ENCODE data around the gene CUX1. TPM values are rescaled to one million over a fixed set of nuclear protein-coding genes. Genes with fewer than 3 reads are reported as not detected.

The CUX1 gene
- total RNA-seq, 1 donor from 2014 or later = 56.5 TPM

DNA sequence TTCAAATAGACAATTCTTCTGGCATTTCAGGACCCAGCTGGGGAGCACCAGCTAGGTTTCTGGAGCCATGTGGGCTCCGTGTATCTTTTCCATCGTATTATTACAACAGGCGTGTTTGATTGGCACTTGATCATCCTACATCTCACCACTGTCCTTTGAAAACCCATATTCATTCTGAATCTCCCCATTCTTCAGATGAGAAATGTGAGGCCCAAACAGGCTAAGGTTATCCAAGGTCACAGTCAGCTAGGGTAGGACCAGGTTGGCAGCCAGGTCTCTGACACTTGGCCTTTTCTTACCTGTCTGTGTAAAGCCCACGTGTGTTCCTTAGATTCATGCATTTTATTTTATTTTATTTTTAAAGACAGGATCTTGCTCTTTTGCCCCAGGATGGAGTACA, 366.9 kb downstream of the CUX1 start:
- no peak for DNase-seq
- Mint-ChIP-seq H3K27ac (ENCODE audit: unreplicated experiment) (no peak overlapping the region), H3K4me1 (ENCODE audit: low read depth, unreplicated experiment) (peaks cover 9% of the 10 kb centered on the region), H3K27me3 (ENCODE audit: unreplicated experiment) (peaks cover 1% of the 10 kb centered on the region), H3K4me3 (ENCODE audit: unreplicated experiment) (no peak overlapping the region), H3K36me3 (ENCODE audit: unreplicated experiment) (no peaks in the 10 kb centered on the region), H3K9me3 (ENCODE audit: unreplicated experiment) (no peaks in the 10 kb centered on the region)
- TF ChIP-seq, protein P1, sequence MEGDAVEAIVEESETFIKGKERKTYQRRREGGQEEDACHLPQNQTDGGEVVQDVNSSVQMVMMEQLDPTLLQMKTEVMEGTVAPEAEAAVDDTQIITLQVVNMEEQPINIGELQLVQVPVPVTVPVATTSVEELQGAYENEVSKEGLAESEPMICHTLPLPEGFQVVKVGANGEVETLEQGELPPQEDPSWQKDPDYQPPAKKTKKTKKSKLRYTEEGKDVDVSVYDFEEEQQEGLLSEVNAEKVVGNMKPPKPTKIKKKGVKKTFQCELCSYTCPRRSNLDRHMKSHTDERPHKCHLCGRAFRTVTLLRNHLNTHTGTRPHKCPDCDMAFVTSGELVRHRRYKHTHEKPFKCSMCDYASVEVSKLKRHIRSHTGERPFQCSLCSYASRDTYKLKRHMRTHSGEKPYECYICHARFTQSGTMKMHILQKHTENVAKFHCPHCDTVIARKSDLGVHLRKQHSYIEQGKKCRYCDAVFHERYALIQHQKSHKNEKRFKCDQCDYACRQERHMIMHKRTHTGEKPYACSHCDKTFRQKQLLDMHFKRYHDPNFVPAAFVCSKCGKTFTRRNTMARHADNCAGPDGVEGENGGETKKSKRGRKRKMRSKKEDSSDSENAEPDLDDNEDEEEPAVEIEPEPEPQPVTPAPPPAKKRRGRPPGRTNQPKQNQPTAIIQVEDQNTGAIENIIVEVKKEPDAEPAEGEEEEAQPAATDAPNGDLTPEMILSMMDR (IDR thresholded peaks at IDR 0.05; ENCODE audit: partially characterized antibody, unreplicated experiment) = no peak

- Mint-ChIP-seq H3K4me1 (ENCODE audit: low read depth, unreplicated experiment) (peaks cover 9% of the 10 kb centered on the region), H3K27me3 (ENCODE audit: unreplicated experiment) (peaks cover 1% of the 10 kb centered on the region), H3K36me3 (ENCODE audit: unreplicated experiment) (no peaks in the 10 kb centered on the region), H3K9me3 (ENCODE audit: unreplicated experiment) (no peaks in the 10 kb centered on the region), H3K4me3 (ENCODE audit: unreplicated experiment) (no peak overlapping the region), H3K27ac (ENCODE audit: unreplicated experiment) (no peak overlapping the region)
- no peak for DNase-seq
- TF ChIP-seq, protein P1 (IDR thresholded peaks at IDR 0.05; ENCODE audit: partially characterized antibody, unreplicated experiment) = no peak
These were observed 368.4 kb downstream of the CUX1 start for GRCh38 chr7:102185796-102186195.

DNA sequence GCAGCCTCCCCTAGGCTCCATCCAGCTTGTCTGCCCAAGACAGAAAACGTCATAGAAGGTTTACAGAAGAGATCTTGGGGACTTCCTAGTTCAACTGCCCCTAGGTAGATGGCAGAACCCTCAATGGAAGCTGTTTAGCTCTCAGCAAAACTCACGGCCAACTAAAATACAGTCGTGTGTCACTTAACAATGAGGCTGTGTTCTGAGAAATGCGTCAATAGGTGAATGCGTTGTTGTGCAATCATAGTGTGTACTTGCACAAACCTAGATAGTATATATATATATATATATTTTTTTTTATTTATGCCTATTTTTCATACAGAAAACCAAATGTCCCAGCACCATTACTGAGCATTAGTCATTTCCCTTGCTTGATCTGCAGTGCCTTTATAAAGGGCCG, 368.9 kb downstream of the CUX1 start:
- no peak overlapping the region for H3K27ac Mint-ChIP-seq (ENCODE audit: unreplicated experiment)
- H3K4me3 Mint-ChIP-seq (ENCODE audit: unreplicated experiment) = no peak overlapping the region
- TF ChIP-seq, protein P1 (IDR thresholded peaks at IDR 0.05; ENCODE audit: partially characterized antibody, unreplicated experiment) = no peak
- H3K9me3 Mint-ChIP-seq (ENCODE audit: unreplicated experiment) = no peaks in the 10 kb centered on the region
- H3K4me1 Mint-ChIP-seq (ENCODE audit: low read depth, unreplicated experiment) = peaks cover 9% of the 10 kb centered on the region
- H3K27me3 Mint-ChIP-seq (ENCODE audit: unreplicated experiment) = peaks cover 2% of the 10 kb centered on the region
- no peak for DNase-seq
- H3K36me3 Mint-ChIP-seq (ENCODE audit: unreplicated experiment) = no peaks in the 10 kb centered on the region

- no peaks in the 10 kb centered on the region for H3K9me3 Mint-ChIP-seq (ENCODE audit: unreplicated experiment)
- peaks cover 5% of the 10 kb centered on the region for H3K27me3 Mint-ChIP-seq (ENCODE audit: unreplicated experiment)
- no peaks in the 10 kb centered on the region for H3K36me3 Mint-ChIP-seq (ENCODE audit: unreplicated experiment)
- no peak overlapping the region for H3K4me3 Mint-ChIP-seq (ENCODE audit: unreplicated experiment)
- no peak overlapping the region for H3K27ac Mint-ChIP-seq (ENCODE audit: unreplicated experiment)
- no peak for DNase-seq
- H3K4me1 Mint-ChIP-seq (ENCODE audit: low read depth, unreplicated experiment) = peaks cover 7% of the 10 kb centered on the region
- TF ChIP-seq, protein P1 (IDR thresholded peaks at IDR 0.05; ENCODE audit: partially characterized antibody, unreplicated experiment) = no peak
These were observed 371.3 kb downstream of the CUX1 start for GRCh38 chr7:102188746-102189145.

- Mint-ChIP-seq H3K4me1 (ENCODE audit: low read depth, unreplicated experiment) (peaks cover 7% of the 10 kb centered on the region), H3K36me3 (ENCODE audit: unreplicated experiment) (no peaks in the 10 kb centered on the region), H3K27me3 (ENCODE audit: unreplicated experiment) (peaks cover 5% of the 10 kb centered on the region), H3K27ac (ENCODE audit: unreplicated experiment) (no peak overlapping the region), H3K4me3 (ENCODE audit: unreplicated experiment) (no peak overlapping the region), H3K9me3 (ENCODE audit: unreplicated experiment) (no peaks in the 10 kb centered on the region)
- TF ChIP-seq, protein P1 (IDR thresholded peaks at IDR 0.05; ENCODE audit: partially characterized antibody, unreplicated experiment) = no peak
- DNase-seq = no peak
These were observed 372.3 kb downstream of the CUX1 start for GRCh38 chr7:102189756-102190155.
